ENCODE data around the gene ANKS1A.

Gene ANKS1A

GRCh38 chr6:35073766-35074471 lies 184.9 kb downstream of the ANKS1A start:
- H3K27ac ChIP-seq: no peak overlapping the region
- no peak for DNase-seq (ENCODE audit: low read depth, low spot score)

- DNase-seq (ENCODE audit: low read depth, low spot score): peak; percentile 67
- H3K27ac ChIP-seq: peak overlapping the region; percentile 71
Observed at GRCh38 chr6:35076997-35077712, 188.1 kb downstream of the ANKS1A start.

- DNase-seq (ENCODE audit: low read depth, low spot score): no peak
- peak overlapping the region; percentile 71 for H3K27ac ChIP-seq
Observed at GRCh38 chr6:35077713-35078105, 188.7 kb downstream of the ANKS1A start.

GRCh38 chr6:35078226-35078850 lies 189.3 kb downstream of the ANKS1A start:
- no peak overlapping the region for H3K27ac ChIP-seq
- no peak for DNase-seq (ENCODE audit: low read depth, low spot score)

- no peak for DNase-seq (ENCODE audit: low read depth, low spot score)
- H3K27ac ChIP-seq: no peak overlapping the region
Observed at GRCh38 chr6:35078896-35079295, 189.8 kb downstream of the ANKS1A start.

- no peak for DNase-seq (ENCODE audit: low read depth, low spot score)
- no peak overlapping the region for H3K27ac ChIP-seq
Observed at GRCh38 chr6:35079311-35080000, 190.4 kb downstream of the ANKS1A start.

- no peak for DNase-seq (ENCODE audit: low read depth, low spot score)
- no peak overlapping the region for H3K27ac ChIP-seq
Observed at GRCh38 chr6:35080016-35080680, 191.1 kb downstream of the ANKS1A start.

GRCh38 chr6:35080821-35081425 lies 191.9 kb downstream of the ANKS1A start:
- H3K27ac ChIP-seq: no peak overlapping the region
- DNase-seq (ENCODE audit: low read depth, low spot score): no peak

GRCh38 chr6:35081426-35081851 lies 192.4 kb downstream of the ANKS1A start:
- H3K27ac ChIP-seq: no peak overlapping the region
- no peak for DNase-seq (ENCODE audit: low read depth, low spot score)

GRCh38 chr6:35082046-35082732 lies 193.1 kb downstream of the ANKS1A start:
- H3K27ac ChIP-seq: no peak overlapping the region
- no peak for DNase-seq (ENCODE audit: low read depth, low spot score)

GRCh38 chr6:35082733-35083403 lies 193.8 kb downstream of the ANKS1A start:
- H3K27ac ChIP-seq: no peak overlapping the region
- no peak for DNase-seq (ENCODE audit: low read depth, low spot score)

GRCh38 chr6:35083507-35083906 lies 194.5 kb downstream of the ANKS1A start:
- H3K27ac ChIP-seq: no peak overlapping the region
- DNase-seq (ENCODE audit: low read depth, low spot score): no peak

- no peak for DNase-seq (ENCODE audit: low read depth, low spot score)
- no peak overlapping the region for H3K27ac ChIP-seq
Observed at GRCh38 chr6:35084041-35084491, 195.0 kb downstream of the ANKS1A start.

- DNase-seq (ENCODE audit: low read depth, low spot score): no peak
- H3K27ac ChIP-seq: no peak overlapping the region
Observed at GRCh38 chr6:35084511-35085203, 195.6 kb downstream of the ANKS1A start.

GRCh38 chr6:35085359-35086281 lies 196.6 kb downstream of the ANKS1A start:
- H3K27ac ChIP-seq: no peak overlapping the region
- no peak for DNase-seq (ENCODE audit: low read depth, low spot score)

- no peak for DNase-seq (ENCODE audit: low read depth, low spot score)
- H3K27ac ChIP-seq: no peak overlapping the region
Observed at GRCh38 chr6:35086282-35086632, 197.2 kb downstream of the ANKS1A start.
